Ramos (cell line): ENCODE results near the gene ADAMTS2.

Experiments used
- in situ Hi-C: fragments of 300-500 bp; cut with MboI; formaldehyde crosslinking; loops from one replicate; pipeline ENCODE4 v1.14.3; 2022; ENCODE audit warnings: low sequenced_read_pairs; ENCODE audit not compliant: unreplicated experiment

Gene ADAMTS2

DNA sequence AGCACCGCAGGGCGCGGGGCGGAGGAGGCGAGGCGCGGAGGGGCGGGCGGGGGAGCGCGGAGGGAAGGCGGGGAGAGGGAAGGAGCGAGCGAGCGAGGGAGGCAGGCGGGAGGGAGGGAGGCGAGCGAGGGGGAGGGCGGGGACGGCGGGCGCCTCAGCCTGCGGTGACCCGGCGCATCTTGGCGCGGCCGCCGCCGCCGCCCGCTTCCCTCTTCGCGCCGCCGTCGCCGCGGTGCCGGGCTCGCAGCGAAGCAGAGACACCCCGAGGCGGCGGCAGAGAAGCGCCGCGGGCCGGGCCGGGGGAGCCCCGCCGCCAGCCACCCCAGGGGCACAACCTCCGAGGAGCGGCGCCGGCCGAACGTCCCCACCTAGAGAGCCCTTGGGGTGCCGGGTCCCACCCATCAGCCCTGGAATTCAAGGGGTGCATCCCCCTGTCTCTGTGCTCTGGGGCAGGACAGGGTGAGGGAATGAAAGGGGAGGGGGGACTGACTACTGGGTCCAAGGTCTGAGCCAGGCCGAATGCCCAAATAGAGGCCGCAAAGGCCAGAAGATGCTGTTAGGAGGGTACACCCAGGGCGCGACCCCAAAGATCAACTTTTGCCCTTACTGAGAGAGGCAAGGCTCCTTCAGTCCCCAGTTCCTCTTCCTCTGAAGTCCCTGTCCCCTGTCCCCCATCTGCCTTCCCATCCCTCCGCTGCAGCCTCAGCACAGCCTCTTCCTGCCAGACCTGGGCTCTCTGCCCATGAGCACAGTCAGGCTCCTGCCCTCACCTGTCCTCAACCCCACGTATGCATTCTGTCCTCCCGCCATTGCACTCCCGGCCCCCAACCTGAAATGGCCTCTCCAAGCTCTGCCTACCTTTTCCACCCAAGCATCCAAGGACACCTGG lies at the start of gene ADAMTS2:
ADAMTS2 (minus strand) TSS at position 29 of the 889 bp plus-strand sequence. CDS start 133 bp downstream, outside the sequence.
- in situ Hi-C loops: no loop called here

DNA sequence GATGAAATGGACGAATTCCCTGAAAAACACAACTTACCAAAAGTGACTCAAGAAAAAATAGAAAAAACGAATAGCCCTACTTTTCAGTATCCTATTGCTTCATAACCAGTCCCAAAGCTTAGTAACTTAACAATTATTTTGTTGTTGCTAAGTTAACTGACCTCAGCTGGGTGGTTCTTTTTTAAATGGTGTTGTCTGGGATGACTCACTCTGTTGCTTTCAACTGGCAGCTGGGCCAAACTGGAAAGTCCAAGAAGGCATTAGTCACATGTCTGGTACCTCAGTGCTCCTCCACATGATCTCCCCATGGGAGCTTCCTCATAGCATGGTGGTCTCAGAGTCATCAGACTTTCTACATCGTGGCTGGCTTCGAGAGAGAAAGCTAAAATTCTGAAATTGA lies 47.8 kb upstream of the ADAMTS2 start:
- in situ Hi-C loops: no loop called here

DNA sequence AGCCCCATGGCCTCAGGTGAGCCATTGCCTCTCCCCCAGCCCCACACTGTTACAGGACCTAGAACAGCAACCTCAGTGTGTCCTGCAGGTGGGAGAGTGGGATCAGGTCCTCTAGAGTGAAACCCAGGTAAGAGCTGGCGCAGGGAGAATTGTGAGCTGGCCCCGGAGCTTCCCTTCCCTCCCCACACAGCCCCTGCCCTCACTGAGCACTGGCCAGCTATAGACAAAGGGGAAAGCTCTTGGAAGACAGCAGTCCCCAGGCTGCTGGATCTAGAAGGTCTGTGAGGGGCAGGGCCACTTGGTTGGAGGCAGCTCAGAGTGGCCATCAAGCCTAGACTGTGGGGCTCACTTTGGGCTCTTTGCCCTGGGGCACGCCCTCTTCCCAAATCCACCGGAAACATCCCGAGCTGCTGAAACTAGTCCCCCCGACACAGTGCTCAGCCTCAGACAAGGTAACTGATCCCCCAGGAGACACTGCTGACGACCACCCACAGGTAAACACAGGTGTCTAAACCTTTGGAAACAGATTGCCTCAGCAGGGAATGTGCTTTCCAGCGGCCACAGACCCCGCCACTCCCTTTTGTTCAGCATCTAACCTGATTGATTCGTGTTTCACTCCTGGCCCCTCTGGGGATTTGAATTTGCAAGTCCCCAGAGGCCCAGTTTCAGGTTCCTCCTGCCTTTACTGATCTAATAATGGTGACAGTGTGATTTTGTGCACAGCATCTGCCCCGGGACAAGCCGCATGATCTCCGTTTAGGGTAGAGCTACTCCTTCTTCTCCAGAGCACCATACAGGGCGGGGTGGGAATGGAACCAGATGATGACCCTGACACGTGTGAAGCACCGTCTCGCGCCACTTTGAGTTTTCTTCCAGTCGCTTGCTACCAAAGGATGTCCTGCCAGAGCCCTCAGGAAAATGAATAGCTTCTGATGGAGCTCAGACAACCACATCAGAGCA lies 42.2 kb upstream of the ADAMTS2 start:
- in situ Hi-C loops: no loop called here

DNA sequence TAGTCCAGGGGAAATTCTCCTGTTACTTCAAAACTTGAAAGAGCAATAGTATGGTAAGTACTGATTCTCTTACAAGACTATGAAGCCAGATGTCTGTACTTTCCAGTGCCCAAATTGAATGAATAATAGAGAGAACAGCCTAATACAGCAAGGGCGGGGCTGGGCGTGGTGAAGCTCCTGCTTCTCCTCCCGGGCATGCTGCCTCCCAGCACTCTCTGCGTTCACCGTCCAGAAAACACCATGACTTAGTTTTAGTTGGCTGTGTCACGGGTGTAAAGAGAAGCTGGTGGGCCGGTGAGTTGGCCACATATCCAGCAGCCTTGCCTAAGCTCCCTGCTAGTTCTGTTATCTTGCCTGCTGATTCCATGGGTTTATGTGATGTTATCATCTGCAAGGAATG lies 40.7 kb upstream of the ADAMTS2 start:
- in situ Hi-C loops: no loop called here

DNA sequence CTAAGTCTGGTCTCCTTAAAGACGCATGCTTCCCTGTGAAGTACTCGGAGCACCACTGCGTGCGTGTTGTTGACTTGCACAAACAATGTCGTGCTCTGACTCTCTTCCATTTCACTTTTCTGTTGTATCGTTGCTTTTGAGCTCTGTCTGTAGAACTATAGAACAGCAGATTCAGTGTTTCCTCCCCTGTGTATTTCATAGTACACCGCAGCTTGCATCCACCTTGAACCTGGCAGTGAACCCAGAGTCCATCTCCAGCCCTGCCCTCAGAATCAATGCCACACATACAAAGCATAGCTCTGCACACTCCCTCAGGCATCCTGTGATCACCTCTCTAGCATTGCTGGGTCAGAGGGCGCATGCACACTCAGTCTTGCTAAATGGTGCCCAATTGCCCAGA lies 37.2 kb upstream of the ADAMTS2 start:
- in situ Hi-C loops: no loop called here

DNA sequence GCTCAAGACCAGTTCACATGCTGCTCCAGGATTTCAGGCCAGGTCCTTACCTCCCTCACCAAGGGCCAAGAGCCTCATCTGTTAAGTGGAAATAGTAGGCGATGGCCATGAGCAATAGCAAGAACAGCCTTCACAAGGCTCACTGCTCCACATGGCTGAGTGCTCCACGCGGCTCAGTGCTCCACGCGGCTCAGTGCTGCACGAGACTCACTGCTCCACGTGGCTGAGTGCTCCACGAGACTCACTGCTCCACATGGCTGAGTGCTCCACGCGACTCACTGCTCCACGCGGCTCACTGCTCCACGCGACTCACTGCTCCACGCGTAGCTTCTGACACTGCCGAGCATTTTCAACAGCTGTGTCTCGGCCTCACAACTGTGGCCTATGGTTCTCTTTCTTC lies 36.4 kb upstream of the ADAMTS2 start:
- in situ Hi-C loops: no loop called here

GRCh38 chr5:179380211-179381035 lies 35.2 kb upstream of the ADAMTS2 start:
- in situ Hi-C loops: no loop called here

GRCh38 chr5:179379321-179379890 lies 34.1 kb upstream of the ADAMTS2 start:
- in situ Hi-C loops: no loop called here

DNA sequence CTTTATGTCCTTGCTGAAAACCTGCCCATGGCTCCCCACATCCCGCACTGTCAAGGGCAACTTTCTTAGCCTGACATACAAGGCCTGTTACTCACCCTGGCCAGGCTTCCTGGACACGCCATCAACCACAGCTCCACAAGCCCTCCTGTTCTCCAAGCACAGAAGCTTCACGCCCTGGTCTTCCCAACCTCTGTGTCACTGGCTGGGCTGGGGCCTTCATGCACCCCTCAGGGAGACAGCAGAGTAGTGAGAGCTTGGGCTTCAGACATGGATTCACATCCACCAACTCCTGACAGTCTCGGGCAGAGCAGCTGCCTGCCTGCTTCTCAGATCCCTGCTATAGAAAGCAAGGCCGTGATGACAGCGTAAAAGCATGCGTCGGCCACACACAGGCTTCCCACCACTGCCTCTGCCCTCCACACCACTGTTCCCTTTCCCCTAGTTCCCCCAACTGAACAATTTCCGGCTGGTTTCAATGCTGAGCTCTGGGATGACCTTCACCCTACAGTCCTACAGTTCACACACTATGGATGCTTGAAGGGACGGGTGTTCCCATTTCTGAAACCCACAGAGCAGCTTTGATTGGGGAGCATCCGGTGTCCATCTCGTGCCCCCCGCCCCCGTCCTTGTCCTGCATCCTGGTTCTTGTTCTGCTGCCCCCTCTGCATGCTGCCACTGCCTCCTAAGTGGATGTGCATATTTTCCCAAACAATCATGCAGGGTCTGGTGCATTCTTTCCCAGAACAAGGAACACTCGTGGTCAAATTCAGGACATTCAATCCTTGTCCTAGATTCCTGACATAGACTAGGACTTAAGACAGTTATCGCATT lies 33.4 kb upstream of the ADAMTS2 start:
- in situ Hi-C loops: no loop called here

DNA sequence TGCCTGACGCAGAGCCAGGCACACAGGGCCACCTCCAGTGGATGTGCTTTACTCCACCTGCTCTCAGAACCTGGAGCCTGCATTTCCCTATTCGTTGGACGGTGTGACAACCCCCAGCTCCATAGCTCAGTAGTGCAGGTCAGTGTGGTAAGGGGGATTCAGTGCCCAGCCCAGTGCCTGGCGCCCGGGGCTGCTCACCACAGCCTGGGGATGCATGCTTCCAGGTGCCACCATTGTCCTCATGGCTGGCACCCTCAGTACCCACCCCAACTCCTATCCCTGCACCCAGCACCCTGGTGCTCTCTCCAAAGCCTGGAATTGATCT lies 32.8 kb upstream of the ADAMTS2 start:
- in situ Hi-C loops: no loop called here

- in situ Hi-C loops: no loop called here
These were observed 32.3 kb upstream of the ADAMTS2 start for GRCh38 chr5:179377421-179378115.

DNA sequence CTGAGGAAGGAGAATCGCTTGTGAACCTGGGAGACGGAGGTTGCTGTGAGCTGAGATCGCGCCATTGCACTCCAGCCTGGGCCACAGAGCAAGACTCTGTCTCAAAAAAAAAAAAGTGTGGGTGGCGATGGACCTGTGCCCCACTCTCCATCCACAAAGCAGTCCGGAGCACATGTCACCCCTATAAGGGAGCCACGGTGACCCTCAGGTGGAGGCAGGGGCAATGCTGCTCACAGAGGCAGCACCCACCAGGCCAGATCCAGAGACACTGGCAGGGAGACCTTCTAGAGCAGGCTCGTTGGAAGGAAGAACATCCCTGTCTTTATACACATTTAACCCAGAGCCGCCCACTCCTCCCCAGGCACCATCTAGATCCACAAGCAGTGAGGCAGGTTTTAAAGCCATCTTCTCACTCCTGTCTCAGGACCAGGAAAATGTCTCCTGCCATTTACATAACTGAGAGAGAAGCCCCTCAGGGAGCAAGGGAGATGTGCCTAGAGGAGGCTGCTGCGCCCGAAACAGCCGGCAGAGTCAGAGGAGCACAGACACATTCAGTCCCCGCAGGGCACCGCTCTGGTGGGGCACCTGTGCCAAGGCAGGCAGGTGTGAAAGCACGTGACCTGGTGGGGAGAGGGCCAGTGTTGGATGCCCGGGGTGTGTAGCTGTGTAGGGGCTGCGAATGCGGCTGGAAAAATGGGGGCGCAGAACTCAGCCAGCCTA lies 31.6 kb upstream of the ADAMTS2 start:
- in situ Hi-C loops: no loop called here

DNA sequence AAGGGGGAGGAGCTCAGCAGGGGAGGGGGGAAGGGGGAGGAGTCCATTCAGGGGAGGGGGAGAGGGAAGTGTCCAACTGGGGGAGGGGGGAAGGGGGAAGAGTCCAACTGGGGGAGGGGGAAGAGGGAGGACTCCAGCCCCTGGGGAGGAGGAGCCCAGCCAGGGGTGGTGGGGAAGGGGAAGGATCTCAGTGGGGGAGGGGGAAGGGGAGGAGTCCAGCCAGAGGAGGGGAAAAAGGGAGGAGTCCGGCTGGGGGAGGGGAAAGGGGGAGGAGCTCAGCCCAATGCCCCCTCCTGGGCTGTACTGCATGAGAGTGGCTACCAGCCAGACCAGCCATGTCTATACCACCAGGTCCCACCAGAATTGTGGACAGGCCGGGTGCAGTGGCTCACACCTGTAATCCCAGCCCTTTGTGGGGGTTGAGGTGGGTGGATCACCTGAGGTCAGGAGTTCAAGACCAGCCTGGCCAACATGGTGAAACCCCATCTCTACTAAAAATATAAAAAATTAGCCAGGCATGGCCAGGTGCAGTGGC lies 30.6 kb upstream of the ADAMTS2 start:
- in situ Hi-C loops: no loop called here

DNA sequence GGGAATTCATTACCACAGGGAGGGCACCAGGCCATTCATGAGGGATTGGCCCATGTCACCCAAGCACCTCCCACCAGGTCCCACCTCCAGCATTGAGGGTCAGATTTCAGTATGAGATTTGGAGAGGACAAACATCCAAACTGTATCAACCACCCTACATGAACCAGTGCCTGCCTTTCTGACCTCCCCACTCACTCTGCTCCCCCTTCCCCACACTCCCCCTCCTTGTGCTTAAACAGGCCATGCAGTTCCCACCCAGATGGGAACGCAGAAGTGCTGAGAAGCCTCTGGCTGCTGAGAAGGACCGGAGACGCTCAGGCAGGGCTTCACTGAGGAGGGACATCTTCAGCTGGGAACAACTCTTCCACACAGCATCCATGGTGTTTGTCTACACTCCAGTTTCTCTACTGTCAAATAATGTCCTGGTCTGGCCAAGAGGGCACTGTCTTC lies 30.0 kb upstream of the ADAMTS2 start:
- in situ Hi-C loops: no loop called here

- in situ Hi-C loops: no loop called here
These were observed 29.4 kb upstream of the ADAMTS2 start for GRCh38 chr5:179374506-179375235.

GRCh38 chr5:179373961-179374505 lies 28.8 kb upstream of the ADAMTS2 start:
- in situ Hi-C loops: no loop called here
